Liver (tissue), 9 donors: ENCODE measurements around the gene RER1. TPM values are rescaled to one million over a fixed set of nuclear protein-coding genes. Genes with fewer than 3 reads are reported as not detected.

Source experiments
- DNase-seq: peaks from one replicate; pipeline ENCODE4 v3.0.0-alpha.2; 2017; ENCODE audit warnings: low spot score
- H3K27ac ChIP-seq, 2 donors: one replicate each; pipeline ENCODE4 v1.7.0; 2013; ENCODE audit warnings: inconsistent platforms in 2 of 2, low read length in 2 of 2, control low read depth in 1 of 2, low read depth in 1 of 2, mild to moderate bottlenecking in 1 of 2
- H3K27me3 ChIP-seq, 4 donors: one replicate each; pipeline versions ENCODE4 v1.6.1 to v1.7.0; 2013; ENCODE audit warnings: low read length in 3 of 4, inconsistent platforms in 1 of 4, mild to moderate bottlenecking in 1 of 4, moderate library complexity in 1 of 4; ENCODE audit not compliant: control insufficient read depth in 4 of 4, insufficient read depth in 4 of 4
- H3K36me3 ChIP-seq, 4 donors: one replicate each; pipeline versions ENCODE4 v1.6.1 to v1.7.0; 2013; ENCODE audit warnings: low read length in 3 of 4, mild to moderate bottlenecking in 3 of 4, low read depth in 1 of 4, moderate library complexity in 1 of 4; ENCODE audit not compliant: control insufficient read depth in 4 of 4, insufficient read depth in 3 of 4
- H3K4me1 ChIP-seq, 4 donors: one replicate each; pipeline versions ENCODE4 v1.6.1 to v1.7.0; 2013; ENCODE audit warnings: low read length in 3 of 4, mild to moderate bottlenecking in 3 of 4, moderate library complexity in 1 of 4; ENCODE audit not compliant: control insufficient read depth in 4 of 4, insufficient read depth in 4 of 4
- H3K4me3 ChIP-seq, 3 donors: one replicate each; pipeline versions ENCODE4 v1.6.1 to v1.7.0; 2013; ENCODE audit warnings: low read length in 3 of 3, control low read depth in 1 of 3, low read depth in 1 of 3, mild to moderate bottlenecking in 1 of 3
- H3K9ac ChIP-seq, 2 donors: one replicate each; pipeline ENCODE4 v1.7.0; 2013; ENCODE audit warnings: low read length in 2 of 2, mild to moderate bottlenecking in 2 of 2, moderate library complexity in 2 of 2, control low read depth in 1 of 2, low read depth in 1 of 2
- H3K9me3 ChIP-seq, 4 donors: one replicate each; pipeline versions ENCODE4 v1.6.1 to v1.7.0; 2013; ENCODE audit warnings: low read length in 3 of 4; ENCODE audit not compliant: control insufficient read depth in 4 of 4
- ATF3 ChIP-seq: IDR thresholded peaks from 2 replicates; pipeline ENCODE4 v1.6.1; 2016; ENCODE audit warnings: antibody characterized with exemption
- CTCF ChIP-seq: fragments of 150-350 bp; IDR thresholded peaks from 2 replicates; pipeline ENCODE4 v1.5.1; 2017; ENCODE audit warnings: improper control_type of control experiment, low read depth, low read length; ENCODE audit not compliant: missing input control
- GABPA ChIP-seq, 2 donors: IDR thresholded peaks in 1 of 2; conservative IDR thresholded peaks in 1 of 2; 2 replicates each; pipeline ENCODE4 v1.6.1; 2016; ENCODE audit warnings: antibody characterized with exemption in 2 of 2, mild to moderate bottlenecking in 1 of 2, moderate library complexity in 1 of 2
- HNF4A ChIP-seq, 2 donors: conservative IDR thresholded peaks; 2 replicates each; pipeline ENCODE4 v1.6.1; 2016; ENCODE audit warnings: antibody characterized with exemption in 2 of 2, mild to moderate bottlenecking in 2 of 2
- HNF4G ChIP-seq: IDR thresholded peaks from 2 replicates; pipeline ENCODE4 v1.6.1; 2016; ENCODE audit warnings: antibody characterized with exemption
- JUND ChIP-seq, 2 donors: IDR thresholded peaks; 2 replicates each; pipeline ENCODE4 v1.6.1; 2016; ENCODE audit warnings: antibody characterized with exemption in 2 of 2
- NR2F2 ChIP-seq: IDR thresholded peaks from 2 replicates; pipeline ENCODE4 v1.6.1; 2016; ENCODE audit warnings: antibody characterized with exemption
- RAD21 ChIP-seq, 2 donors: IDR thresholded peaks; 2 replicates each; pipeline ENCODE4 v1.6.1; 2016; ENCODE audit warnings: antibody characterized with exemption in 2 of 2, mild to moderate bottlenecking in 2 of 2
- REST ChIP-seq: IDR thresholded peaks from 2 replicates; pipeline ENCODE4 v1.6.1; 2016; ENCODE audit warnings: antibody characterized with exemption, mild to moderate bottlenecking
- RXRA ChIP-seq, 2 donors: IDR thresholded peaks; 2 replicates each; pipeline ENCODE4 v1.6.1; 2017 to 2018; ENCODE audit warnings: antibody characterized with exemption in 2 of 2, mild to moderate bottlenecking in 1 of 2
- SP1 ChIP-seq: IDR thresholded peaks from 2 replicates; pipeline ENCODE4 v1.6.1; 2018; ENCODE audit warnings: antibody characterized with exemption, mild to moderate bottlenecking
- TAF1 ChIP-seq: conservative IDR thresholded peaks from 2 replicates; pipeline ENCODE4 v1.6.1; 2016; ENCODE audit warnings: antibody characterized with exemption, mild to moderate bottlenecking
- YY1 ChIP-seq: IDR thresholded peaks from 2 replicates; pipeline ENCODE4 v1.6.1; 2016; ENCODE audit warnings: antibody characterized with exemption, mild to moderate bottlenecking
- ZBTB33 ChIP-seq: IDR thresholded peaks from 2 replicates; pipeline ENCODE4 v1.6.1; 2016; ENCODE audit warnings: antibody characterized with exemption
- WGBS: extraction: QIAGEN DNeasy Blood & Tissue Kit; methylation state at CpG from one replicate; pipeline ENCODE4 v1.1.7; 2013; 5-methylcytosine and 5-hydroxymethylcytosine counted together
- polyA plus RNA-seq, 2 donors: library from polyadenylated mRNA; stranded (reverse) in 1 of 2; unstranded in 1 of 2; fragments of 200-250 nt in 1 of 2; fragments of >200 nt in 1 of 2; fragmentation: Nextera tagmentation in 1 of 2; extraction: Ambion mirVana in 1 of 2; gene quantifications; one replicate each; pipeline versions ENCODE4 v1.2.1 to v1.2.3, GENCODE V29; 2013 to 2015
- total RNA-seq, 2 donors: library from RNA; depleted of rRNA; stranded (reverse); fragments of >200 nt; gene quantifications; one replicate each; pipeline ENCODE4 v1.2.3, GENCODE V29; 2014
- donor health status: healthy.
- donor health status: healthy.
- donor health status: healthy.
- donor health status: healthy.
- donor health status: healthy.

Gene RER1
- total and polyA plus RNA-seq, 4 donors = 43.5 to 142 (median 89.7) TPM

- TF ChIP-seq REST (no peak), SP1 (no peak), ATF3 (no peak), TAF1 (no peak), JUND (IDR thresholded peaks at IDR 0.05) (no peak)
These were observed 58.2 kb downstream of the RER1 start (continued) for GRCh38 chr1:2449636-2450454.

- no peaks in the 10 kb centered on the region for H3K36me3 ChIP-seq
- 37% methylated on average over 18 of the region's 18 CpGs for WGBS
- no peak overlapping the region for H3K9ac ChIP-seq
- no peak overlapping the region for H3K27ac ChIP-seq
- H3K4me3 ChIP-seq = no peak overlapping the region
- TF ChIP-seq RXRA (IDR thresholded peaks at IDR 0.05) (no peak), NR2F2 (no peak), ZBTB33 (no peak)
- peaks cover 0 to 3% (median 0%) of the 10 kb centered on the region in 4 donors for H3K27me3 ChIP-seq
- DNase-seq = no peak
- H3K4me1 ChIP-seq = no peaks in the 10 kb centered on the region
- no peaks in the 10 kb centered on the region for H3K9me3 ChIP-seq
These were observed 60.1 kb downstream of the RER1 start for GRCh38 chr1:2451741-2452140.

GRCh38 chr1:2452201-2452931, 60.7 kb downstream of the RER1 start:
- no peak for DNase-seq
- WGBS = 59% methylated on average over 21 of the region's 21 CpGs
- Histone ChIP-seq H3K9ac (no peak overlapping the region), H3K27me3 (peaks cover 0 to 3% (median 0%) of the 10 kb centered on the region in 4 donors), H3K36me3 (no peaks in the 10 kb centered on the region), H3K4me3 (no peak overlapping the region), H3K9me3 (no peaks in the 10 kb centered on the region), H3K27ac (no peak overlapping the region), H3K4me1 (no peaks in the 10 kb centered on the region)
- TF ChIP-seq NR2F2 (no peak), SP1 (no peak), RAD21 (IDR thresholded peaks at IDR 0.05) (no peak), GABPA (IDR thresholded peaks at IDR 0.05 in 1 of 2, conservative IDR thresholded peaks at IDR 0.05 in 1 of 2) (no peak), RXRA (IDR thresholded peaks at IDR 0.05) (no peak), HNF4G (no peak), YY1 (no peak), JUND (IDR thresholded peaks at IDR 0.05) (no peak), ZBTB33 (no peak), CTCF (no peak), HNF4A (conservative IDR thresholded peaks at IDR 0.05) (no peak)
